HepG2 (cell line): Measurements from ENCODE around the gene BTBD3. TPM values are rescaled to one million over a fixed set of nuclear protein-coding genes. Genes with fewer than 3 reads are reported as not detected.

Experiments used
- ATAC-seq: fragments of 200-7000 bp; cut with Tn5 transposase; 3 replicates; pipeline ENCODE4 v1.9.1; 2020; ENCODE audit warnings: mild to moderate bottlenecking, moderate library complexity
- BruUV-seq: library from RNA; stranded (reverse); fragments of 400-500 nt; replicated peaks from 2 replicates; lab custom pipeline; 2021; lab: Mats Ljungman, UMichigan
- CTCF ChIA-PET: fragments of 300-600 bp; formaldehyde crosslinking; extraction: SDS; loops from one replicate; lab custom pipeline; 2021; ENCODE audit warnings: low total read pairs, inconsistent platforms, low intra/inter-chr PET ratio; lab: Yijun Ruan, JAX
- POLR2A ChIA-PET: fragments of 350-600 bp; sonication (Branson Sonifier 250); formaldehyde crosslinking; loops from one replicate; lab custom pipeline; 2020; ENCODE audit warnings: antibody characterized with exemption, inconsistent platforms; lab: Yijun Ruan, JAX
- DNase-seq: peaks from one replicate; pipeline ENCODE4 v3.0.0-alpha.2; 2015; ENCODE audit warnings: low spot score
- FAIRE-seq: peaks from 3 replicates; lab custom pipeline; 2011; peaks lifted over from hg19 to GRCh38; lab: Jason Lieb, UNC
- H2AFZ ChIP-seq: one replicate; pipeline ENCODE4 v1.6.1; 2011; ENCODE audit warnings: low read length, inconsistent platforms
- H3K27ac ChIP-seq: fragments of 300-600 bp; 3 replicates; pipeline ENCODE4 v1.8.0; 2011; ENCODE audit warnings: mixed run types, mild to moderate bottlenecking, mixed read lengths, low read length, inconsistent platforms; ENCODE audit not compliant: insufficient read depth; ENCODE audit errors: extremely low read length
- H3K27me3 ChIP-seq, 2 experiments: fragments of 200-600 bp in 1 of 2; 2 replicates in 1 of 2; 3 replicates in 1 of 2; pipeline versions ENCODE4 v1.6.0 to v1.8.0; 2011; ENCODE audit warnings: low read length in 2 of 2, mild to moderate bottlenecking in 2 of 2, moderate library complexity in 2 of 2, inconsistent platforms in 1 of 2; ENCODE audit not compliant: insufficient read depth in 2 of 2, control insufficient read depth in 1 of 2
- H3K36me3 ChIP-seq, 2 experiments: fragments of 200-600 bp in 1 of 2; replicated peaks in 1 of 2; 2 replicates in 1 of 2; 3 replicates in 1 of 2; pipeline versions ENCODE4 v1.5.1 to v1.8.0; 2011; ENCODE audit warnings: low read length in 2 of 2, inconsistent platforms in 1 of 2; ENCODE audit not compliant: insufficient read depth in 2 of 2, control insufficient read depth in 1 of 2
- H3K4me1 ChIP-seq: 2 replicates; pipeline ENCODE4 v1.5.1; 2012; ENCODE audit warnings: low read length, inconsistent platforms; ENCODE audit not compliant: insufficient read depth
- H3K4me2 ChIP-seq: 2 replicates; pipeline ENCODE4 v1.6.0; 2011; ENCODE audit warnings: low read depth, low read length, inconsistent platforms
- H3K4me3 ChIP-seq, 3 experiments: fragments of 200-600 bp in 1 of 3; sonication (generic), shearing (Covaris generic) in 1 of 3; replicated peaks in 1 of 3; 2 replicates each; pipeline ENCODE4 v1.5.1; 2011 to 2016; ENCODE audit warnings: low read length in 3 of 3, inconsistent platforms in 2 of 3, low read depth in 2 of 3, mild to moderate bottlenecking in 2 of 3, control low read depth in 1 of 3, mixed read lengths in 1 of 3; ENCODE audit not compliant: insufficient read depth in 1 of 3
- H3K79me2 ChIP-seq: one replicate; pipeline ENCODE4 v1.6.1; 2011; ENCODE audit warnings: low read length, inconsistent platforms; ENCODE audit not compliant: insufficient read depth
- H3K9ac ChIP-seq: 2 replicates; pipeline ENCODE4 v1.6.0; 2011; ENCODE audit warnings: mild to moderate bottlenecking, low read depth, low read length, inconsistent platforms; ENCODE audit not compliant: insufficient read depth
- H3K9me3 ChIP-seq: 2 replicates; pipeline ENCODE4 v1.5.1; 2012; ENCODE audit warnings: mild to moderate bottlenecking, low read length
- H4K20me1 ChIP-seq: 2 replicates; pipeline ENCODE4 v1.6.0; 2011; ENCODE audit warnings: inconsistent platforms, mild to moderate bottlenecking, low read length, moderate library complexity; ENCODE audit not compliant: insufficient read depth
- HOXA5 ChIP-seq: sonication (generic); formaldehyde crosslinking; IDR thresholded peaks from 2 replicates; pipeline ENCODE4 v1.4.0; 2020; ENCODE audit warnings: missing genetic modification reagents
- NR2F2 ChIP-seq: IDR thresholded peaks from 2 replicates; pipeline ENCODE4 v1.6.1; 2012; ENCODE audit warnings: low read depth, inconsistent platforms, borderline replicate concordance
- SRSF4 ChIP-seq: fragments of 200-400 bp; formaldehyde crosslinking; IDR thresholded peaks from one replicate; pipeline ENCODE4 v1.6.1; 2018; ENCODE audit warnings: mild to moderate bottlenecking, low read depth, low read length, moderate library complexity; ENCODE audit not compliant: poor library complexity, severe bottlenecking
- SUZ12 ChIP-seq: fragments of 150-350 bp; IDR thresholded peaks from 2 replicates; pipeline ENCODE4 v1.6.1; 2014; ENCODE audit warnings: low read depth, low read length
- TGIF2 ChIP-seq: IDR thresholded peaks from 2 replicates; pipeline ENCODE4 v1.6.1; 2016; ENCODE audit warnings: control low read depth, missing compliant biosample characterization
- WGBS: methylation state at CpG from one replicate; pipeline ENCODE4 v1.1.6; 2017; ENCODE audit warnings: low lambda C conversion rate; 5-methylcytosine and 5-hydroxymethylcytosine counted together
- in situ Hi-C: cut with HindIII; loops from 2 replicates; pipeline ENCODE4 v1.10.0; 2017; ENCODE audit warnings: low pct_unique_long_range_greater_than_20kb; ENCODE audit not compliant: extremely low pct_ligation_motif_present
- intact Hi-C: fragments of 100-400 bp; cut with micrococcal nuclease; formaldehyde crosslinking; loops from one replicate; pipeline ENCODE4 v1.10.0; 2022; ENCODE audit not compliant: unreplicated experiment
- polyA plus RNA-seq, 8 experiments: library from polyadenylated mRNA; depleted of rRNA in 3 of 8; stranded (reverse) in 7 of 8; unstranded in 1 of 8; fragments of >200 nt; fragmentation: Illumina TruSeq in 4 of 8; extraction: Trizol in 4 of 8; gene quantifications; 2 replicates each; pipeline versions ENCODE4 v1.2.1 to v1.2.3, GENCODE V29; 2011 to 2016; ENCODE audit warnings: low read depth in 4 of 8, missing spikeins in 1 of 8, mixed read lengths in 1 of 8; ENCODE audit not compliant: insufficient read depth in 1 of 8
- total RNA-seq, 5 experiments: library from RNA; depleted of rRNA; stranded (reverse); fragments of >200 nt; fragmentation: Illumina TruSeq; extraction: Trizol; gene quantifications; 2 replicates each; pipeline ENCODE4 v1.2.3, GENCODE V29; 2016; ENCODE audit warnings: low read depth in 1 of 5
- TF ChIP-seq, protein P1 (sequence below): sonication (generic); formaldehyde crosslinking; IDR thresholded peaks from 2 replicates; pipeline ENCODE4 v1.8.0; 2022; ENCODE audit warnings: missing genetic modification reagents, mild to moderate bottlenecking, borderline replicate concordance
- TF ChIP-seq, protein P2 (sequence below): sonication (generic); formaldehyde crosslinking; conservative IDR thresholded peaks from 2 replicates; pipeline ENCODE4 v1.8.0; 2022; ENCODE audit warnings: missing genetic modification reagents

Gene BTBD3
- total and polyA plus RNA-seq, 2 of the 13 experiments (the other 11 are each of a cell fraction or from before 2014, with no cell fraction given), result 32.2 to 41.8 TPM

DNA sequence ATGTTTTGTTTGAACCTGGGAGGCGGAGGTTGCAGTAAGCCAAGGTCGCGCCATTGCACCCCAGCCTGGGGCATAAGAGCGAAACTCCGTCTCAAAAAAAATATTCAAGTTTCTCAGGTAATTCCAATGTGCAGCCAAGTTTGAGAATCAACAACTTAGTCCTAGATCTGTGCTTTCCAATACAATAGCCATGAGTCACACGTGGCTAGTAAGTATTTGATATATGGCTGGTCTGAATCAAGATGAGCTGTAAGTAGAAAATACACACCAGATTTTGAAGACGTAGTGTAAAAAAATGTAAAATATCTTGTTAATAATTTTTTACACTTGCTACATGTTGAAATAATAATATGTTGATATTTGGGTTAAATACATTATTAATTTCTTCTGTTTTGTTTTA is 35.0 kb upstream of the BTBD3 start:
- no TSS peak for BruUV-seq
- in situ Hi-C loops, result no loop called here
- Histone ChIP-seq H4K20me1 (no peaks in the 10 kb centered on the region), H3K36me3 (no peaks in the 10 kb centered on the region), H3K27ac (no peak overlapping the region), H3K9me3 (no peaks in the 10 kb centered on the region), H3K27me3 (peaks cover 0 to 3% of the 10 kb centered on the region in 2 experiments; a peak in 2 of 5 replicates), H3K4me2 (no peak overlapping the region), H3K4me1 (no peaks in the 10 kb centered on the region), H3K9ac (no peak overlapping the region), H3K79me2 (no peaks in the 10 kb centered on the region)
- no peak for DNase-seq
- CTCF ChIA-PET, result no interaction called here
- intact Hi-C loops, result no loop called here
- 19% methylated on average over 7 of the region's 7 CpGs for WGBS
- no peak for FAIRE-seq
- no peak for ATAC-seq
- TF ChIP-seq SRSF4 (no peak), SUZ12 (no peak), HOXA5 (CRISPR knock-in tag) (no peak), TGIF2 (no peak), NR2F2 (no peak)
- TF ChIP-seq, protein P1, sequence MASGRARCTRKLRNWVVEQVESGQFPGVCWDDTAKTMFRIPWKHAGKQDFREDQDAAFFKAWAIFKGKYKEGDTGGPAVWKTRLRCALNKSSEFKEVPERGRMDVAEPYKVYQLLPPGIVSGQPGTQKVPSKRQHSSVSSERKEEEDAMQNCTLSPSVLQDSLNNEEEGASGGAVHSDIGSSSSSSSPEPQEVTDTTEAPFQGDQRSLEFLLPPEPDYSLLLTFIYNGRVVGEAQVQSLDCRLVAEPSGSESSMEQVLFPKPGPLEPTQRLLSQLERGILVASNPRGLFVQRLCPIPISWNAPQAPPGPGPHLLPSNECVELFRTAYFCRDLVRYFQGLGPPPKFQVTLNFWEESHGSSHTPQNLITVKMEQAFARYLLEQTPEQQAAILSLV, result no peak
- TF ChIP-seq, protein P2, sequence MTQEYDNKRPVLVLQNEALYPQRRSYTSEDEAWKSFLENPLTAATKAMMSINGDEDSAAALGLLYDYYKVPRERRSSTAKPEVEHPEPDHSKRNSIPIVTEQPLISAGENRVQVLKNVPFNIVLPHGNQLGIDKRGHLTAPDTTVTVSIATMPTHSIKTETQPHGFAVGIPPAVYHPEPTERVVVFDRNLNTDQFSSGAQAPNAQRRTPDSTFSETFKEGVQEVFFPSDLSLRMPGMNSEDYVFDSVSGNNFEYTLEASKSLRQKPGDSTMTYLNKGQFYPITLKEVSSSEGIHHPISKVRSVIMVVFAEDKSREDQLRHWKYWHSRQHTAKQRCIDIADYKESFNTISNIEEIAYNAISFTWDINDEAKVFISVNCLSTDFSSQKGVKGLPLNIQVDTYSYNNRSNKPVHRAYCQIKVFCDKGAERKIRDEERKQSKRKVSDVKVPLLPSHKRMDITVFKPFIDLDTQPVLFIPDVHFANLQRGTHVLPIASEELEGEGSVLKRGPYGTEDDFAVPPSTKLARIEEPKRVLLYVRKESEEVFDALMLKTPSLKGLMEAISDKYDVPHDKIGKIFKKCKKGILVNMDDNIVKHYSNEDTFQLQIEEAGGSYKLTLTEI (CRISPR knock-in tag), result no peak
- TF ChIP-seq, all 625 proteins: peak for 0
- H2AFZ ChIP-seq, result no peak overlapping the region
- no peak overlapping the region for H3K4me3 ChIP-seq
- POLR2A ChIA-PET, result no interaction called here
